C4-2B (cell line): Measurements from ENCODE around the gene ZNF407.

ENCODE experiments used
- ZFX ChIP-seq: fragments of 450-650 bp; IDR thresholded peaks from 2 replicates; pipeline ENCODE4 v1.6.1; 2017
- TF ChIP-seq, protein P1 (sequence below): fragments of 450-650 bp; conservative IDR thresholded peaks from 2 replicates; pipeline ENCODE4 v1.5.1; 2017; ENCODE audit warnings: mild to moderate bottlenecking

DNA sequence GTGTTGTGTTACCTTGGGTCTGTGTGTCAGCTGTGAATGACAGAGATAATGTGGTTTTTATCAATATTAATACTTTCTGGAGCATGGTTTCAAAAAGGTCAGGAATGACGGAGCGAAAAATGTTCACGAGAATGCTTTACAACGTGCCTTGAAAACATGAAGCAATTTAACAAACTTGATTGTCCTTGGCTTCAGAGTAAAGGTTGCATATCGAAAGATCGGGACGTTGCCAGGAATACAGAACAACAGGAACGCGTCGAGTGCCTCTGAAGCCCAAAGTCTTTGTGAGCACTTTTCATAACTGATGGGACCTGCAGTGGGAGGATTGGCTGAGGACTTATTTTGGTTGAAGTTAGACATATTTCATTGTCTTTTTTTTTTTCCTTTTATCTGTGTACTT lies 206.1 kb downstream of the ZNF407 start:
- TF ChIP-seq, protein P1, sequence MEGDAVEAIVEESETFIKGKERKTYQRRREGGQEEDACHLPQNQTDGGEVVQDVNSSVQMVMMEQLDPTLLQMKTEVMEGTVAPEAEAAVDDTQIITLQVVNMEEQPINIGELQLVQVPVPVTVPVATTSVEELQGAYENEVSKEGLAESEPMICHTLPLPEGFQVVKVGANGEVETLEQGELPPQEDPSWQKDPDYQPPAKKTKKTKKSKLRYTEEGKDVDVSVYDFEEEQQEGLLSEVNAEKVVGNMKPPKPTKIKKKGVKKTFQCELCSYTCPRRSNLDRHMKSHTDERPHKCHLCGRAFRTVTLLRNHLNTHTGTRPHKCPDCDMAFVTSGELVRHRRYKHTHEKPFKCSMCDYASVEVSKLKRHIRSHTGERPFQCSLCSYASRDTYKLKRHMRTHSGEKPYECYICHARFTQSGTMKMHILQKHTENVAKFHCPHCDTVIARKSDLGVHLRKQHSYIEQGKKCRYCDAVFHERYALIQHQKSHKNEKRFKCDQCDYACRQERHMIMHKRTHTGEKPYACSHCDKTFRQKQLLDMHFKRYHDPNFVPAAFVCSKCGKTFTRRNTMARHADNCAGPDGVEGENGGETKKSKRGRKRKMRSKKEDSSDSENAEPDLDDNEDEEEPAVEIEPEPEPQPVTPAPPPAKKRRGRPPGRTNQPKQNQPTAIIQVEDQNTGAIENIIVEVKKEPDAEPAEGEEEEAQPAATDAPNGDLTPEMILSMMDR = no peak
- TF ChIP-seq ZFX = no peak
